ENCODE measurements around the gene KHDC3L. TPM values are rescaled to one million over a fixed set of nuclear protein-coding genes. Genes with fewer than 3 reads are reported as not detected.
A peak's percentile ranks its signal among the peaks of the same experiment; 100 is the strongest.
"Not testable (repeated sequence)": the region's sequence is repeated elsewhere in the genome, so short reads cannot be mapped to it uniquely, and the experiment has no call there.

The KHDC3L gene
- total RNA-seq, 2 donors from 2014 or later, result not detected

- Mint-ChIP-seq H3K36me3 (ENCODE audit: low read depth) (no peaks in the 10 kb centered on the region), H3K9me3 (no peaks in the 10 kb centered on the region), H3K27ac (no peak overlapping the region), H3K4me3 (no peak overlapping the region), H3K27me3 (no peaks in the 10 kb centered on the region), H3K4me1 (no peaks in the 10 kb centered on the region)
- ATAC-seq (replicated peaks), result no peak
Measured at GRCh38 chr6:73362869-73363536, 545 bp downstream of the KHDC3L start.

DNA sequence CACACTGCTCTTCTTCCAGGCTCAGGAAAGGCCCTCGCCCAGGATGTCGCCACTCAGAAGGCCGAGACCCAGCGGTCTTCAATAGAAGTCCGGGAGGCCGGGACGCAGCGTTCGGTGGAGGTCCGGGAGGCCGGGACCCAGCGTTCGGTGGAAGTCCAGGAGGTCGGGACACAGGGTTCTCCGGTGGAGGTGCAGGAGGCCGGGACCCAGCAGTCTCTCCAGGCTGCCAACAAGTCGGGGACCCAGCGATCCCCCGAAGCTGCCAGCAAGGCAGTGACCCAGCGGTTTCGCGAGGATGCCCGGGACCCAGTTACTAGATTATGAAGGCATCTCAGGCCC lies 1.0 kb downstream of the KHDC3L start:
- Mint-ChIP-seq H3K9me3 (no peaks in the 10 kb centered on the region), H3K27ac (no peak overlapping the region), H3K4me3 (no peak overlapping the region), H3K4me1 (no peaks in the 10 kb centered on the region), H3K36me3 (ENCODE audit: low read depth) (no peaks in the 10 kb centered on the region), H3K27me3 (no peaks in the 10 kb centered on the region)
- no peak for ATAC-seq (replicated peaks)

DNA sequence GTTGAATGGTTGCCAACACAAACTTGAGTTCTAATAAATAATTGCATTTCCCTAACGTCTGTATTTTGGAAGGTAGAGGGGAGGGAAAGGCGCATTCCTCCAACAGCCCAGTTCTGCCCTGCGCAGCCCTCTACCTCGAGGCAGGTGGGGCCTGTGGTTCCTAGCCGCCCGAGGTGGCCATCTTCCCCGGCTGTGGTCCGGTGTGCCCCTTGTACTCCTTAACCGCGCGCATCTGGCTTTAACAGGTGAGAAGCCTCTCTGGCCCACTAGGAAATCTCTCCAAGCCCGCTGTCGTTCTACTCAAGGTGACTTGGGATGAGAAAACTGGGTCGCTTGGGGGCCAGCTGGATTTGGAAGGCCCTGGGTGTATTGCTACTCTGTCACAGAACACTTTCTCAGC lies 1.7 kb downstream of the KHDC3L start:
- Mint-ChIP-seq H3K4me1 (no peaks in the 10 kb centered on the region), H3K27ac (no peak overlapping the region), H3K27me3 (no peaks in the 10 kb centered on the region), H3K9me3 (no peaks in the 10 kb centered on the region), H3K36me3 (ENCODE audit: low read depth) (no peaks in the 10 kb centered on the region), H3K4me3 (no peak overlapping the region)
- ATAC-seq (replicated peaks), result no peak

- Mint-ChIP-seq H3K4me3 (no peak overlapping the region), H3K4me1 (no peaks in the 10 kb centered on the region), H3K9me3 (no peaks in the 10 kb centered on the region), H3K27me3 (no peaks in the 10 kb centered on the region), H3K36me3 (ENCODE audit: low read depth) (no peaks in the 10 kb centered on the region), H3K27ac (no peak overlapping the region)
- ATAC-seq (replicated peaks), result no peak
Measured at GRCh38 chr6:73364549-73364948, 2.1 kb downstream of the KHDC3L start.

DNA sequence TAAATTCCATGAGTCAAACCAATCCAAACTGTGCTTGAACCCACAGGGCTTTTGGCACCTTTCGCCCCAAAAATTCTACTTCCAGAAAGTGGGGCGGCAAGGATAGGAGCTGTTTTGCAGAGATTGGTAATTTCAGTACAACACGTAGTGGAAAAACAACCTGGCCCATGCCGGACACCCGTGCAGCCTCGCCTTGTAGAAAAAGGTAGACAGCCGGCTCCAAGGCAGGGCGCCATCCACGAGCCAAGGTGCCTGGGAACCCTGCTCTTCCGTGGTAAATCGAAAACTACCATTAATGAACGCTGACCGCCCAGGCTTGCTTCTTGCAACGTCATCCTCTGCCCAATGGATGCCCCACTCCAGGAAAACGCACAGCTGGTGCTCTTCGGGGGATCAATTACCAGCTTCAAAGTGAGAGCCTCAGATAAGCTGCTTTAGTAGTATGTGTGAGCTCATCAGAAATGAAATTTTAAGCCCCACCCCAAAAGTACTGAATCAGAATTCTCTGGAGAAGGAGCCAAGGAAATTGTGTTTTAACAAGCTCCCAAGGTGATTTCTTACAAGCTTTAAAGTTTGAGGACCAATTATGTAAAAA lies 5.4 kb downstream of the KHDC3L start:
- H3K27me3 Mint-ChIP-seq, result no peaks in the 10 kb centered on the region
- no peaks in the 10 kb centered on the region for H3K4me1 Mint-ChIP-seq
- H3K4me3 Mint-ChIP-seq, result no peak overlapping the region
- no peak overlapping the region for H3K27ac Mint-ChIP-seq
- H3K9me3 Mint-ChIP-seq, result no peaks in the 10 kb centered on the region
- H3K36me3 Mint-ChIP-seq (ENCODE audit: low read depth), result no peaks in the 10 kb centered on the region
- no peak for ATAC-seq (replicated peaks)

DNA sequence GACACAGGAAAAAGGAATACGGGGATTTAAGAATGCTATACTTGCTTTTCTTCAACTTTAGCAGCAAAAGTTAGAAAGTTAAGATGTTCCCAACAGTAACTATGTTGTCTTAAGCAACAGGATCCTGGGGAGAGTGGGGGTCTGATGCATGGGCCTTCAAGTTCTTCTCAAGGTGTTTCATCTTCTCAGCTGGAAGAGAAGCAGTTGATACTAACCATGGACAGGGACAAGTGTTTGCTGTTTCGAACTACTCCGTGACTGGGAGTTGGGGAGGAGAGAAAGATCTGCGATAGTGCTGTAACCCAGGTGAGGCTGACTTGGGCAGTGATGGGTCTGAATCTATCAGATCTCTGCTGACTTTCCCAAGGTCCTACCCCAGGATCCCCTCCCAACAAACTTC lies 6.2 kb downstream of the KHDC3L start:
- H3K9me3 Mint-ChIP-seq, result no peaks in the 10 kb centered on the region
- H3K27me3 Mint-ChIP-seq, result no peaks in the 10 kb centered on the region
- no peak overlapping the region for H3K4me3 Mint-ChIP-seq
- ATAC-seq (replicated peaks), result no peak
- no peaks in the 10 kb centered on the region for H3K36me3 Mint-ChIP-seq (ENCODE audit: low read depth)
- H3K4me1 Mint-ChIP-seq, result no peaks in the 10 kb centered on the region
- no peak overlapping the region for H3K27ac Mint-ChIP-seq

GRCh38 chr6:73369157-73369556 lies 6.7 kb downstream of the KHDC3L start:
- H3K4me3 Mint-ChIP-seq, result no peak overlapping the region

GRCh38 chr6:73369563-73369962 lies 7.1 kb downstream of the KHDC3L start, which contains the start of gene OOEP:
Gene OOEP, minus strand, starts transcription at chr6:73369897. Its CDS starts 105 bp downstream, at chr6:73369792.
- Mint-ChIP-seq H3K27ac (no peak within 1 kb of the TSS), H3K9me3 (no peaks in the 10 kb centered on the region), H3K36me3 (ENCODE audit: low read depth) (no peaks in the 10 kb centered on the region), H3K4me1 (no peaks in the 10 kb centered on the region), H3K27me3 (no peaks in the 10 kb centered on the region), H3K4me3 (no peak within 1 kb of the TSS)
- no peak for ATAC-seq (replicated peaks)

More at GRCh38 chr6:73369157-73369556, 6.7 kb downstream of the KHDC3L start:
- no peaks in the 10 kb centered on the region for H3K9me3 Mint-ChIP-seq
- no peaks in the 10 kb centered on the region for H3K4me1 Mint-ChIP-seq
- ATAC-seq (replicated peaks), result no peak
- H3K27ac Mint-ChIP-seq, result no peak overlapping the region
- H3K27me3 Mint-ChIP-seq, result no peaks in the 10 kb centered on the region
- no peaks in the 10 kb centered on the region for H3K36me3 Mint-ChIP-seq (ENCODE audit: low read depth)

- Mint-ChIP-seq H3K27me3 (no peaks in the 10 kb centered on the region), H3K4me3 (no peak overlapping the region), H3K4me1 (no peaks in the 10 kb centered on the region), H3K36me3 (ENCODE audit: low read depth) (no peaks in the 10 kb centered on the region), H3K27ac (no peak overlapping the region), H3K9me3 (no peaks in the 10 kb centered on the region)
- no peak for ATAC-seq (replicated peaks)
Measured at GRCh38 chr6:73371984-73372383, 9.5 kb downstream of the KHDC3L start.

DNA sequence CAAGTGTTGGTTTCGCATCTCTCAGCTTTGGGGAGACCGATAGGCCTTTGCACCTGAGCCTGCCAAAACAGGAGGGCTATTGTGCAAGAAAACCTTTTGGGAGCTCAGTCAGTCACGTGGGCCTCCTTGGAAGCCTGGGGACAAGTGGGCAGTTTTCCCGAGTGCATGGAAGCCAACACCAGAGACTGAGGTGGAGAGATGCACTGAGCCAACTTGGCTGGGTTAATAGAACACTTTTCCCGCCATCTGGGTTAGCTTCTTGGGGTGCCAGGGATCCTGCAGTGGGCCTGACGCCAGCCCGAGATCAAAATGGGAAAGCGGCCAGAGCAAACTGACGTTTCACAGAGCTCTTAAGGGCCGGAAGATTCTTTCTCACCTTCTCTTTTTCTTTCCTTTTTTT lies 10.1 kb downstream of the KHDC3L start:
- Mint-ChIP-seq H3K4me1 (no peaks in the 10 kb centered on the region), H3K4me3 (no peak overlapping the region), H3K36me3 (ENCODE audit: low read depth) (no peaks in the 10 kb centered on the region), H3K9me3 (no peaks in the 10 kb centered on the region), H3K27ac (no peak overlapping the region), H3K27me3 (no peaks in the 10 kb centered on the region)
- no peak for ATAC-seq (replicated peaks)

- Mint-ChIP-seq H3K9me3 (no peaks in the 10 kb centered on the region), H3K36me3 (ENCODE audit: low read depth) (no peaks in the 10 kb centered on the region), H3K4me1 (no peaks in the 10 kb centered on the region), H3K27ac (no peak overlapping the region), H3K27me3 (no peaks in the 10 kb centered on the region), H3K4me3 (no peak overlapping the region)
- no peak for ATAC-seq (replicated peaks)
Measured at GRCh38 chr6:73375216-73375615, 12.8 kb downstream of the KHDC3L start.

DNA sequence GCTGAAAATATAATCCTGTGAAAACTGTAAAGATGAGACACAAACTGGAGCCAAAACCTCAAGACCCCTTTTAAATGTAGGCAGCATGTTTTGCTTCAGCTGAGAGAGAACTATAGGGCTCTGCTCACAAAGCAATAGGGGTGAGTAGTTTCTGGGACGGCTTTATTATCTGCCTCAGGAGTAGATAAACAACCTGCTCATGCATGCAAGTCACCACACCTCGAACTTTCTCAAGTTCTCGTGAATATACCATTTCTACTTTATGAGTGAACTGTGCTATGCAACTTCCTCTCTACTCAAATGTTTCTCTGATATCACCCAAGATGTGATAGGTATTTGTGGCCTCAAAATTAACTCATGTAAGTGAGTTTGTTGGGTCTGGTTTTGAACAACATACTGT lies 14.8 kb downstream of the KHDC3L start:
- no peak for ATAC-seq (replicated peaks)
- Mint-ChIP-seq H3K9me3 (no peaks in the 10 kb centered on the region), H3K27ac (no peak overlapping the region), H3K36me3 (ENCODE audit: low read depth) (no peaks in the 10 kb centered on the region), H3K4me1 (no peaks in the 10 kb centered on the region), H3K4me3 (no peak overlapping the region), H3K27me3 (no peaks in the 10 kb centered on the region)

- H3K4me3 Mint-ChIP-seq, result not testable (repeated sequence)
Measured at GRCh38 chr6:73381531-73381930, 19.1 kb downstream of the KHDC3L start.

DNA sequence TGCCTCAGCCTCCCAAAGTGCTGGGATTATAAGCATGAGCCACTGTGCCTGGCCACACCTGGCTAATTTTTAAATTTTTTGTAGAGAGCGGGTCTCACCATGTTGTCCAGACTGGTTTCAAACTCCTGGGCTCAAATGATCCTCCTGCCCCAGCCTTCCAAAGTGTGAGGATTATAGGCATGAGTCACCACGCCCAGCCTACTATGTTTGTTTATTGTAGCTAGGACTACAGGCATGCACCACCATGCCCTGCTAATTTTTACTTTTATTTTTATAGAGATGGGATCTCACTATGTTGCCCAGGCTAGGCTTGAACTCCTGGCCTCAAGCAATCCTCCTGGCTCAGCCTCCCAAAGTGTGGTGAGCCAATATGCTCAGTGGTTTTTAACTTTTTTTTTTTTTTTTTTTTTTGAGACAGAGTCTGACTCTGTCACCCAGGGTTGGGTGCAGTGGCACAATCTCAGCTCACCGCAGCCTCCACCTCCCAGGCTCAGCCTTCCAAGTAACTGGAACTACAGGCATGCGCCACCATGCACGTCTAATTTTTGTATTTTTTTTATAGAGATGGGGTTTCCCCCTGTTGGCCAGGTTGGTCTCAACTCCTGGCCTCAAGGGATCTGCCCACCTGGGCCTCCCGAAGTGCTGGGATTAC lies 20.1 kb downstream of the KHDC3L start:
- ATAC-seq (replicated peaks), result no peak
- no peaks in the 10 kb centered on the region for H3K27me3 Mint-ChIP-seq
- H3K4me1 Mint-ChIP-seq, result no peaks in the 10 kb centered on the region
- H3K27ac Mint-ChIP-seq, result no peak overlapping the region
- H3K9me3 Mint-ChIP-seq, result no peaks in the 10 kb centered on the region
- H3K36me3 Mint-ChIP-seq (ENCODE audit: low read depth), result no peaks in the 10 kb centered on the region
- no peak overlapping the region for H3K4me3 Mint-ChIP-seq

More at GRCh38 chr6:73381531-73381930, 19.1 kb downstream of the KHDC3L start:
- H3K4me1 Mint-ChIP-seq; H3K27me3 Mint-ChIP-seq; H3K36me3 Mint-ChIP-seq (ENCODE audit: low read depth); H3K9me3 Mint-ChIP-seq; ATAC-seq (replicated peaks); H3K27ac Mint-ChIP-seq: not testable (repeated sequence)

GRCh38 chr6:73388433-73388799 lies 26.0 kb downstream of the KHDC3L start:
- peaks cover 12% of the 10 kb centered on the region for H3K4me1 Mint-ChIP-seq
- H3K27me3 Mint-ChIP-seq, result no peaks in the 10 kb centered on the region
- ATAC-seq (replicated peaks), result peak; percentile 15
- no peaks in the 10 kb centered on the region for H3K9me3 Mint-ChIP-seq
- H3K36me3 Mint-ChIP-seq (ENCODE audit: low read depth), result no peaks in the 10 kb centered on the region
- H3K4me3 Mint-ChIP-seq, result peak overlapping the region; percentile 86
- H3K27ac Mint-ChIP-seq, result peak overlapping the region; percentile 82
